GM19240 (cell line): ENCODE measurements around the gene BUD23.

Experiments used
- DNase-seq: peaks from one replicate; pipeline ENCODE4 v3.0.0; 2011; ENCODE audit warnings: low spot score; ENCODE audit not compliant: insufficient read length

The BUD23 gene

DNA sequence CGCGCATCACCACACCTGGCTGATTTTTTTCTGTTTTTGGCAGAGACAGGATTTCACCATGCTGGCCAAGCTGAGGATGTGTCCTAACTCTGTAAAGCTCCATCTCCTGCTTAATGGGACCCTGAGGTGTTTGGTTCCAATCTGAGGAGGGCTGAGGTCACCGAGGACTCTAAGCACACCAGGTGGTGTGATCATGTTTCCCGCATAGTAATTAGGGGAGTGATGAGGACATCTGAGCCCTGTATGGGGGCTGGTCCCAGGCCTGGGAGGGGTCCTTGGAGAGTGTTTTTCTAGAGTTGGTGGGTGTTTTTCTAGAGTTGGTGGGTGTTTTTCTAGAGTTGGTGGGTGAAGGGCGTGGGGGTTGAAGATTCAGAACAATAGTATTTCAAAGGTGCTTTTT, 58.2 kb downstream of the BUD23 start:
- DNase-seq: no peak

DNA sequence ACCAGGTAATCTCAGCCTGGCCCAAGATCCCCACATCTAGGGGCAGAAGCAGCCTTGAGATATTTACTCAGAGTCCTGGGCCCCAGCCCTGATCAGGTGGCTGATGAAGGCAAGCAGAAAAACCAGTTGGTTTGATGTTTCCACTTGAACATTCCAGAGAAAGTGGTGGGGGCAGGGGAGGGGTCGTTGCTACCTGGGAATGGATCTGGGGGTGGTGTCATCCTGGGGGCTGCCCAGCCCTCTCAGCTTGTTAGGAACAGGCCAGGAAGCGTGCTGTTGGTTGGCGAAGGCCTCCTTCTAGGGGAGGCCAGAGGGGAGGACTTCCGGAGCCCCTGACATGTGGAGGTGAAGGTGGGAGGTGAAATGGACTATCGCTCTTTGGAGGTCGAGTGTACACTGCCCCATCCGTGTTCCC, 58.9 kb downstream of the BUD23 start:
- no peak for DNase-seq

DNA sequence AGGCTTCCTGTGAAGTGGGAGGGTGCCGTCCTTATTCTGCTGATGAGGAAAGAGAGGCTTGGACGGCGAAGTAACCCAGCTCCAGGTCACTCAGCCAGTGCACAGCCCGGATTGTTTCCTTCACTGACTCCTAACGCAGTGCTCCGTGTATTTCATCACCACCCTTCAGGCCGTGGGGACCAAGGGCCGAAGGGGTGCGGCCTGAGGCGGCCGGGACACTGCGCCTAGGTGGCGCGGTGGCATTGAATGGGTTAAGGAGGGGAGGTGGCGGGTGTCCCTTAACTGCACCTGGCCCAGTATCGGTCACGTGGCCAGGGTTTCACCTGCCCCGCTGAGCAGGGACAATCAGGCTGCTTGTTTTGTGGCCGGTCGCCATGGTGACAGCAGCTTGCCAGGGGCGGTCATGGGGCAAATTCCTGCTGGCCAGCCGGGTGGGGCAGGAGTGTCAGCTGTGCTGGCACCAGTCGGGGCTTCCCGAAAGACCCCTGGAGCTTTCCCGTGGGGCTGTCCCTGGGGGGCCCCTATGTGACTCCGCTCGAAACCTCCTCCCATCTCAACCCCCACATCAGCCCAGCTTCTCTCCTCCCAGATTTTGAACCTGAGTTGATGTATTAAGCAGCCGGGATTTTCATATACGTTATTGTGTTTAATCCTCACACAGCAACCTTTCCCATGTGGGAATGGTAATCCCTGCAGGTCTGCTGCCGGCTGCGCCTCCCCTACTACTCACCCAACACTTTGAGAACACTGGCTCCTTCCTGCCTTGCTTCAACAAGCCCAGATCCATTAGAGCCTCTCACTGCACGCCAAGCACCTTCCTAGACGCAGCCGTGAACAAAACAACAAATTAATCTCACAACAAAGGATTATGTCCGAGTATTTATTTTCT, 59.6 kb downstream of the BUD23 start:
- DNase-seq: no peak

DNA sequence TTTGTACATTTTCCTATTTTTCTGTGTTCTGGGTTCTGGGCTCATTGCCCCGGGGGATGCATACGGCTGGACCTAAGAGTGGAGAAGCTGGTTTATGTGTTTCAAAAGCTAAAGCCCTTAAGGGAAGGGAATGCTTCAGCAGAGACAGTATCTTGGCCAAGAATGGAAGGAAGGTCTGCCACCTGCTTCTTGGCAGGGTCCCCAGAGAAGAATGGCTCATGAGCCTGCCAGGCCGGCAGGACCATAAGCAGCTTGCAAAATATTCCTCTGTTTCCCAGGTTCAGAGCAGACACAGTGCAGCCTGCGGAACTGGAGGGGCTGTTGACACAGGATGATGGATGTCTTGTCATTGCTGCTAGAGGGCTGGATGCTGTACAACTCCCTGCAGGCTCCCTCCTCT, 63.0 kb downstream of the BUD23 start:
- DNase-seq: no peak
